Tracheal epithelial cell (primary cell): Measurements from ENCODE around the gene HADHA. TPM values are rescaled to one million over a fixed set of nuclear protein-coding genes. Genes with fewer than 3 reads are reported as not detected.

ENCODE experiments used
- total RNA-seq: library from RNA; depleted of rRNA; stranded (reverse); fragments of >200 nt; gene quantifications from 2 replicates; pipeline ENCODE4 v1.2.1, GENCODE V29; 2014

HADHA gene
- 136 and 193 TPM in 2 replicates for total RNA-seq

GRCh38 chr2:26244309-26245230 is at the start of gene HADHA, which contains the start of gene HADHB:
Gene HADHA, minus strand, starts transcription at chr2:26244632. Its CDS starts 36 bp downstream, at chr2:26244596.
Gene HADHB, plus strand, starts transcription at chr2:26244939. Its CDS starts 9,316 bp downstream, at chr2:26254255.

GRCh38 chr2:26172871-26173775 is 71.3 kb downstream of the HADHA start, which contains the start of gene GAREM2:
Gene GAREM2, plus strand, starts transcription at chr2:26173088. Its CDS starts 133 bp downstream, at chr2:26173221.

Other genes with a start within 250 kb of the HADHA start
- 178 and 182 TPM in 2 replicates for gene RAB10, start 210.5 kb downstream of the HADHA start, total RNA-seq
- gene GAREM2, start 71.5 kb downstream of the HADHA start, total RNA-seq = 0.43 and 0.72 TPM in 2 replicates
- 82.2 and 125 TPM in 2 replicates for gene HADHB, start 307 bp upstream of the HADHA start, total RNA-seq
- 26.0 and 39.6 TPM in 2 replicates for gene SELENOI, start 101.5 kb upstream of the HADHA start, total RNA-seq
- gene ADGRF3, start 102.2 kb upstream of the HADHA start, total RNA-seq = not detected in 2 replicates
- gene DRC1, start 157.3 kb upstream of the HADHA start, total RNA-seq = 0.21 and 0.24 TPM in 2 replicates
- gene OTOF, start 233.5 kb upstream of the HADHA start, total RNA-seq = under 0.01 TPM in 1 of 2 replicates, not detected in the other